NCI-H510A treated with DMSO at 0.1 percent for 48 hours (cell line): ENCODE data around the gene PHF20.
"Not testable (repeated sequence)": the region's sequence is repeated elsewhere in the genome, so short reads cannot be mapped to it uniquely, and the experiment has no call there.

Source experiments
- DNase-seq: peaks from one replicate; lab custom pipeline; 2025; lab: John Stamatoyannopoulos, UW

Gene PHF20

DNA sequence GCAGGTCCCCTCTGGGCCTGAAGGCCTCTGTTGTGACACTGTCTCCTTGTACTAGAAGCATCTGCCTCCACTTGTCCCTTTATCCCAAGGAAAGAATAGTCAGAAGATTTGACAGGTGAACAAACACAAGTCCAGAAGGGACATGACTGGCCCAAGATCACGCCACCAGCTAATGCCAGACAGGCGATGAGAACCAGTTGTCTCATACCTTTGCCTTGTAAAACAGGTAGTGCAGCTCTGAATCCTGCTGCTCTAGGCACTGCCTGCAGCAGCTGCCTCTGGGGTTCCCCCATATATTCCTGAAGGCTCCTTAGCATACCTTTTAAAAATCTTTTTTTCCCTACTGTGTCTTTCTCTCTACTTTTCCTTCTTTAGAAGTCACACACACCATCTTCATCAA is 157.5 kb downstream of the PHF20 start:
- no peak for DNase-seq

DNA sequence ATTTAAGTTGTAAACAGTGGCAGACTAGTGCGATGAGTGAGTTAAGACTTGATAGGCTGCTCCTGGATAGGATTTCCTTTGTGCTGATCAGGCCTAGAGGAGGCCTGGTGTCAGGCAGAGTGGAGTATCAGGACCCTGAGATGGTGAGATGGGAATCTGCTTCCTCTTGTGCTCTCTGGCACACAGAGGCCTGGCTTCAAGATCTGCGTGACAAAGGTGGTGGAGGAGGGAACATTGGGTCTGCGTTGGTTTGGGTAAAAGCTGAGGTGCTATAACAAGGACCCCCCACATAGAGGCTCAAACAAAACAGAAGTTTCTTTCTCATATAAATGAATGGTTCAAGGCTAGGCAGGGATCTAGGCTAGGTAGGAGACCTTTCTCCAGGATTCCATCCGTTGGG is 162.2 kb downstream of the PHF20 start:
- no peak for DNase-seq

DNA sequence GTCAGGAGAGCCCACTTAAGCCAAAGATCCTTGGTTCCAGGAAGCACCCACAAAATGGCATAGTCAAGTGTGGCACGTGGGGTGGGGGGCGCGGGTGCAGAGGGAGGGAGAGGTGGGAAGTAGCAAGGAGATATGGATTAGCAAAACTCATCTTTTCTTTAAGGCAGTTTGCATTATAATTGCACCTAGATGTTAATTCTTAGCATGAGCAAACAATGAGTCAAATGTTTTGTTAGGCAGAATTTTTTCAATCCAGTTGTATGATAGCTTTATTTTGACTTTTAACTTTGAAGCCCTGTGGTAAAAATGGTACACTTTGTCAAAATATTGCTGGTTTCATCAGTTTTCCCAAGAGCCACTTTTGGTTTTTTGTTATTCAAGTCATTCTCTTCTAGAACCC is 167.4 kb downstream of the PHF20 start:
- no peak for DNase-seq

DNA sequence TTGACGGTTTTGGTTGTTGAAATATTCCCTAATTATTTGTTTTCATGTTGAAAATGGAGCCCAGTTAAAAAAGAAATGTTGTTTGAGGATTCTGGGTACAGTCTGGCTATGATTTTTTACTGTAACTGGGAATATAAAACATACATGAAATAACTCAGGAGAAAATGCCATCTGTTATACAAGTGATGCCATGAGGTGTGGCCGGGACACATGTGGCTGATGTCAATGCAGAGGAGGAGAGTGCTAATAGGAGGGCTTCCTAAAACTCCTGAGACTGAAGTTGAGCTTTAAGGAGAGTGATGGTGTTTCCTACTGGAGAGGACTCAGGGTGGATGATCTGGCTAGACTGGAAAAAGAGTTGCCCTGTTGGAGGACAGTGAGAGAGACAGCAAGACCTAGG is 169.8 kb downstream of the PHF20 start:
- no peak for DNase-seq

DNA sequence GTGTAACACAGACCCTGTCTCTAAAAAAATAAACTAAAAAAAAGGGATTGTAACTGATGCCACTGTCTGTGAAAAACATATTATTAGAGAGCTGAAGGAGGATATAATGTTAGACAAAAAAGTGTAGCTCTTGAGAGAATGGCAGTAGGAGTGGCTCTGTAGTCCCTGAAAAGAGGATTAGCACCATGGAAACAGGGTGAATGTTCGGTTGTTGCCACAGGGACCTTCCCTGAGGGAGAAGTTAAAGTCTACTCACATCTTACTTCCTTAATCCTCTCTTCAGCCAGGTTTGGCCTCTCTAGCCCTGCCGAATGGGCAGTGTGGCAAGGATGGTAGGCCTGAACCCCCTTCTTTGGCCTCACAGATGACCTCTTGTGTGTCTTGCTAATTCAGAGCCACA is 170.4 kb downstream of the PHF20 start:
- no peak for DNase-seq

DNA sequence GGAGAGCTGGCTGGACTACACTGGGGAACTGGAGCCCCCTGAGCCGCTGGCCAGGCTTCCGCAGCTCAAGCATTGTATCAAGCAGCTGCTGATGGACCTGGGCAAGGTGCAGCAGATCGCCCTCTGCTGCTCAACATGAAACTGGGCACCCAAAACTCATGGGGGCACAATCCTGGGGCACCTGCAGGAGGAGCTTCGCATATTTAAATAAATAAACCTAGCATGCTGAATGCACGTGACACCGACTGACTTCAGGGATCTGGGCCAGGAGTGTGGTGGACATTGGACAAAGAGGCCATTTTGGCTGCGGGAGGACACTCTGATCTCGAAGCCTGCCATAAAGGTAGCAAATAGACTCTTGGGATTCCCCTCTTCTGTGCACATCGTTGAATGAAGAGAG is 175.7 kb downstream of the PHF20 start:
- peak; percentile 42 for DNase-seq

DNA sequence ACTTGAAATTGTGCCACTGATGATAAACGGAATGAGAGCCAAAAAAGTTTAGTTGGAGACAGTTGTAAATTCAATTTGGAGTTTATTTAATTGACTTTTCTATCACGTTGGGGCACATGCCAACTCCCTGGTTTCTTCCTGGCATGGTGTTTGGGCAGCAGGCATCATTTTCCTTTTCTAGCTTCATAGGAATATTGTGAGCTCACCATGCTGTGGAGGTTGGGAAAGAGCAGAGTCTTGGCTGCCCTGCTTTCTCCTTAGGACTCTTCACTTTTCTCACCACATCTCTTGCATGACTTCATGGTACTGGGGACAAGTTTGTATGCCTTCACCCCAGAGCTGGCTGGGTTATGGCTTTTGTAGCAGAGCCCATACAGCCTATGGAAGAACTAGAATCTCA is 176.1 kb downstream of the PHF20 start:
- no peak for DNase-seq

DNA sequence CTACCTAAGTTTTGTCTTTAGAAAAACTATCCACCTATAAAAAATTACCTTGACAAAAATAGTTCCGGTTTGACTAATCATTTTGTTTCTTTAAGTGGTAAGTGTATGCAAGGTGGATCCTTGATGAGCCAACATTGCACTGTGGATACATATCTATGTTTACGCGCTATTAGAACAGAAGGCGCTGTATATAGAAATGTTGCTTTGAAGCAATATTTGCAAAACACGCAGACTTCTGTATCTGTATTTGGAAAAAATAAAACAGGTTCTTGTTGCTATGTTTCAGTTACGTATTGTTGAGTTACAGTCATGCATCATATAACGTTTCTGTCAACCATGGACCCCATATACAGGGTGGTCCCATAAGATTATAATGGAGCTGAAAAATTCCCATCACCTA is 178.3 kb downstream of the PHF20 start:
- no peak for DNase-seq

DNA sequence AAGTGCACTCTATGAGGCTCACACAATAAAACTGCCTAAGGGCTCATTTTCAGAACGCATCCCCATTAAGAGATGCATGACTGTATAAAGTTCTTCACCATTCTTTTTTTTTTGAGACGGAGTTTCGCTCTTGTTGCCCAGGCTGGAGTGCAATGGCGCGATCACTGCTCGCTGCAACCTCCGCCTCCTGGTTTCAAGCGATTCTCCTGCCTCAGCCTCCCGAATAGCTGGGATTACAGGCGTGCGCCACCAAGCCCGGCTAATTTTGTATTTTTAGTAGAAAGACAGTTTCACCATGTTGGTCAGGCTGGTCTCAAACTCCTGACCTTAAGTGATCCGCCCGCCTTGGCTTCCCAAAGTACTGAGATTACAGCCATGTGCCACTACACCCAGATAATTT is 180.3 kb downstream of the PHF20 start:
- DNase-seq: not testable (repeated sequence)

DNA sequence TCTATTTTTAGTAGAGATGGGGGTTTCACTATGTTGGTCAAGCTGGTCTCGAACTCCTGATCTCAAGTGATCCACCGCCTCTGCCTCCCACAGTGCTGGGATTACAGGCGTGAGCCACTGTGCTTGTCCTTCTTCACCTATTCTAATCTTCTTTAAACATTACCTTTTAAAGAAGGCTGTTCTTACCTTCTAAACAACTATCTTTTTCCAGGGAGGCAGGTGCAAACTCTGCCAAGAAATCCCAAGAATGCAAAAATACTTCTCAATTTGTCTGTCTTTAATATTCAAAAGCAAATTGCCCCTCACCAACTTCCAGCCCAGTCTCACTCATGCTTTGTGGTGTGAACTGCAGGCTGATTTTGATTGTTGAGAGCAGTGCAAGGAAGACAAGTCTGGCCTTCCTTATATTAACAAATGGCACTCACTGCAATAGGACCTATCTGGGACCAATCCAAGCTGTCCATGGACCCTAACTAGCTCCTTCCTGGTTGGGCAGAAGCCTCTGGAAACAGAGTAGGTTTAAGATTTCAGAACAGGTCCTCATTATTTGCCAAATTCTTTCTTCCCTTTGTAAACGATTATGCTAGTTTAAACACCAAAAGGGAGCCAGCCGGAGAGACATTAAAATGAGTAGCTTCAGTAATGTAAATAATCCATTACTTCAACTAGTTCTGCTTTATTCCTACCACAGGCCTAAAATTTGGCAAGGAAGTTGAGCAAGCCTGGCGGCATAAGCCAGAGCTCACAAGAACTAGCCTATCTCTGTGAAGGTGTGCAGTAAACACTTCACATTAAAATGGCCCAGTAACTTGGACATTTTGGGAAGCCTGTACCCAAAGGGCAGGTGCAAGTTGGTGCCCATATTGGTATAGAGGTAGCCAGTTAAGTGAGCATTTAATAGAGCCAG is 180.9 kb downstream of the PHF20 start:
- DNase-seq: no peak

DNA sequence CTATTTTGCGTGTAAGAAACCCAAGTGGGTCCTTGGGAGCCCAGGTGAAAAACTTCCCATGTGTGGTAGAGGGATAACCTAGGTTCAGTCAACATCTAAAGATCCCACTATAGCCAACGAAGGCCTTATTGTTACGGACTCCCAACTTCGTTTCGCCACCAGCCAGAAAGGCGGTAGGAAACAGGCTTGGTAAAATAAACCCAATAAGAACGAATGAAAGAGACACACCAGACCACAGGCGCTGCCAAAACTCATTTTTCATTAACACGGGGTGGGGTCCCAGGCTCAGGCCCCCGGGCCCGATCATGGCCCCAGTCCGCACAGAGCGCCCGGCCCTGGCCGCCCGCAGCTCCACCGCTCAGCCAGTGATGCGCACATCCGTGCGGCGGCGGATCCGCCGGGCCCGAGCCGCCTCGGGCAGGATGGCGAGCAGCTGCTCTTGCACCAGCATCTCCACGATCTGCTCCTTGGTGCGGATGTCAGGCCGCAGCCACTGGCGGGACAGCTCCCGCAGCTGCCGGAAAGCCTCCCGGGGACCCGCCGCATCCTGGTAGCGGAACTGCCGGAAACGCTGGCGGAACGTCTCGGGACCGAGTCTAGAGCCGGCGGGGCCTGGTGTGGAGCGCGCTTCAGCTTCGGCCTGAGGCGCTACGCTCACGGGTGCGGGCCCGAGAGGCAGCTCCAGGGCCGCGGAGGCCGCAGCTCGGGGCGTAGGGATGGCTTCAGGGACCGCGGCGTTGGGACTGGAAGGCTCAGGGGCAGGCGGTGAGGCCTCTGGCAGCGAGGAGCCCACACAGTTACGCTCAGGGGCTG is 181.8 kb downstream of the PHF20 start:
- no peak for DNase-seq

DNA sequence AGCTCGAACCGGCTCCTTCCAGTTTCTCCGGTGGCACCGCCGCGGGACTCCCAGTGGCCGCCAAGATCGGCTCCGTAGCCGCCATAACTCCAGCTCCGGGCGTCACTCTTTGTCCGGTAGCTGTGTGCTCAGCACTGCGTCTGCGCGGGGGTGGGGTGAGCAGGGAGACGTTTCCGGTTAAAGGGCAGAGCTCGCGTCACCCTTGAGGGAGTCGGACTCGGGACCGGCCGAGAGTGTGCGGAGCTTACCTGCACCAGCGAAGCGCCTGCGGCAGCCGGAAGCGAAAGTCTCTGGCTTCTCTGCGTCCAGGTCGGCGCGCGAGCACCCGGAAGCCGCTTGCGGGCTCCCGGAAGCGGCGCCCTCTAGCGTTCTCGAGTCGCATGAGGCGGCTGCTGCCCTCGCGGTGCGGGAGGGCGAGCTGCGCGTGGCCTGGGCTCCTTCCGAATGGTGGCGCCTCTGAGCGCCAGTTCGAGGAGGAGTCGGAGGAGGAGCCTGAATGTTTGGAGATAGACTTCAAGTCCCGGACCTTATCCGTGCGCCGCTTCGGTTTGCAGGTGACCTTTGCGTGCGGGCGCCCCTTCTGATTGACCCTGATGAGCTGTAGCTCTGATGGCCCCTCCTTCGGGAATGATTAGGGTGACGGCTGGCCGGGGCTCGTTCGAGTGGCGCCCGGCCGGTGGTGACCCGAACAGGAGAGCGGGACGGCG is 182.5 kb downstream of the PHF20 start, which contains the start of gene SCAND1:
Gene SCAND1 (minus strand): TSS at position 303 of the 707 bp plus-strand sequence. CDS start 218 bp downstream, at position 85.
- peak; percentile 96 for DNase-seq

DNA sequence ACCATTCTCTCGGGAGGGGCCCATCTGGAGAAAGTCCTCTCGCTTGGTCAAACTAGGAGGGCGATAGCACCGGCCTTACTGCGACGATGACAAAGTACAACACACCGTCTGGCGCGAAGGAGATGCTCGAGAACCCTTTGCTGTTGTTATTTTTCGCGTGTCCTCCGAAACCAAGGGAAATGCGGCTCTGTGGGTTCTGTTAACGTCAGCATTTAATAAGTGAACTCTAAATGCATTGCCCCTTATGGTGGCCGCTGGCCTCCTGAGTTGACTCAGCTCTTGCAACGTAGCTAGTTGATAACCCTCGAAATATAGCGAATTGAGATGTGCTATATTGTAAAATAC is 183.1 kb downstream of the PHF20 start:
- peak; percentile 46 for DNase-seq

DNA sequence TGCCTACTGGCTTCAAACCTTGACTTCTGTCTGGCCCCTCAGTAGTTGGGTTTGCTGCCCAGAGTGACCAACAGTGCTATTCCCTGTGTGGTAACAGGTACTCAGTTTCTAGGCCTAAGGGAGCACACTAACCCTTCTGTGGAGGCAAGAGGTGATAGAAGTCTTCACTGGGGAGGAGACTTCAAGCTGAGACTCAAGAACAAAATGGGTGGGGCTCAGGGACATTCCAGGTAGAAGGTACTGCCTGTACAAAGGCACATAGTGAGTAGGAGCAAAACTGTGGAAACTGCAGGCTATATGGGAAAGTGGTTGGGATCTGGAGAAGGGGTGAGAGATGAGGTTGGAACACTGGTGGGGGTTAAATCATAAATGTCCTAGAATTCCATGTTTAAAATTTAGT is 184.8 kb downstream of the PHF20 start:
- DNase-seq: no peak

DNA sequence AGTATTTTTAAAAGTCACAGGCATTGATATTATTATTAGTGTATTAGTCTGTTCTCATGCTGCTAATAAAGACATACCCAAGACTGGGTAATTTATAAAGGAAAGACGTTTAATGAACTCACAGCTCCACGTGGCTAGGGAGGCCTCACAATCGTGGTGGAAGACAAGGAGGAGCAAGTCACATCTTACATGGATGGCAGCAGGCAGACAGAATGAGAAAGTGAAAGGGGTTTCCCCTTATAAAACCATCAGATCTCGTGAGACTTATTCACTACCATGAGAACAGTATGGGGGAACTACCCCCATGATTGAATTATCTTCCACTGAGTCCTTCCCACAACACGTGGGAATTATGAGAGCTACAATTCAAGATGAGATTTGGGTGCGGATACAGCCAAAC is 187.5 kb downstream of the PHF20 start:
- not testable (repeated sequence) for DNase-seq

DNA sequence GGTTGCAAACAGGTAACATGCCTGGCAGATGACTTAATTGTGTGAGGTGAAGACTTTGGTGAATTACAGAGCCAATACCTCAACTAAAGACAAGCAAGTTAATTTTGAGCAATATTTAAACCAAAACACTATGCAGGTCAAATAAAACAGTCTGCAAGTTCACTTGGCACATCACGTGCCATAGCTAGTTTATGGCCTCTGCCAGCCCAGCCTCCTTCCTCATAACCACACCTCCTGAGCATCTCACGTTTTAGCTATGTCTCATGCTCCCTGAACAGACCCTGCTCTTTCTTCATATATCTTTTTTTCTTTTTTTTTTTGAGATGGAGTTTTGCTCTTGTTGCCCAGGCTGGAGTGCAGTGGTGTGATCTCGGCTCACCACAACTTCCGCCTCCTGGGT is 192.1 kb downstream of the PHF20 start:
- no peak for DNase-seq

DNA sequence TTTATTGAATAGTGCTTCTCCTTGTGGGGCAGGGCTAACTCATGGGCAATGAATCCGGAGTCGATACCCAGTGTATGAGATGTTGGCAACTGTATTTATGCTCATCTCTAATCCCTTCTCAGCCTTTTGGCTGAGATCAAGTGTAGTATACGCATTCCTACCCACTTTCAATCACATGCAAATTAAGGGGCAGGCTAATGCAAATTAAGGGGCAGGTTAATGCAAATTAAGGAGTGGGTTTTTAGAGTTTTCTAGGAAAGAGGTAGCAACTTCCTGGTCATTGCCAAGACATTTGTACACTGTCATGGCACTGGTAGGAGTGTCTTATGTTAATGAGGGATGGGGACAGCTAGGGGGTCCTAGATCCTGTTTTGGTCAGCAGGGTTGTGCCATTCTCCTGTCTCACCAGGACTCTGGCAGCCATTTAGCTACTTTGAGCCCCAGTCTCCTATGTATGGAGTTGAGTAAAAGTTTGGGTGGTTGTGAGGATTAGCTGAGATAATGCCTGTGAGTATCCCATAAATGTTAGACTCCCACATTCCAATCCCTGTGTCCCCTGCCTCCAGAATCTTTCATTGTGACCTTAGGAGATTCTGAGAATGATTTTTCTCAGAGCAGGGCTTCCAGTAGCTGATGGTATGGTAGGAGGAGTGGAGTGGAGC is 196.3 kb downstream of the PHF20 start, which contains the start of gene CNBD2:
Gene CNBD2 (plus strand): TSS at position 612 of the 662 bp plus-strand sequence. CDS start 173 bp downstream, outside the sequence.
- no peak for DNase-seq

DNA sequence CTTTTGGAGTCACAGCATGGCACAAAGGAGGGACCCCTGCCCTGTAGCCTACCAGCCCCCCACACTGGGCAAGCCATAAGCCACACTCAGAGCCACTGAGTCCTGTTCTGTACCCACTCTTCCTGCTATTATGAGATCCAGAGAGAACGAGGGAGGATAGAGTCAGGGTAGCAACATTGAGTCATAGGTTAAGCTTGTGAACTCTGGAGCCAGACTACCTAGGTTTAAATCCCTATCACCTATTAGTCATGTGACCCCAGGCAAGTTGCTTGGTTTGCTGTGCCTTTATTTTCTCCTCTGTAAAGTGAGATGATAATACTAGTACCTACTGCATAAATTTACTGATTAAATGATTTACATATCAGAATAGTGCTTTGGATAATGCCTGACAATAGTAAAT is 197.1 kb downstream of the PHF20 start:
- no peak for DNase-seq

DNA sequence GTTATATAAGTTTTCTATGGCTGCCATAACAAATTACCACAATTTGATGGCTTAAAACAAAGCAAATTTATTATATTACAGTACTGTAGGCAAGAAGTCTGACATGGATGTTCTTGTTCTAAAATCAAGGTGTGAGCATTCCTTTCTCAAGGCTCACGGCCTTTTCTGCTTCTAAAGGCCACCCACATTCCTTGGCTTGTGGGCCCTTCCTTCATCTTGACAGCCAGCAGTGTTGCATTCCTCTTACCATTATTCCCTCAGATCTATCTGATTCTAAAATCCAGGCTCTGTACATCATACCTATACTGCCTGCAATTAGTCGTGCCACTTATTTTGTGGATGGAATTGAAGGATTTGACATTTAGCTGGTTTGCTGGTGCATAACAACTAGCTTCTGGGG is 200.2 kb downstream of the PHF20 start:
- DNase-seq: no peak

DNA sequence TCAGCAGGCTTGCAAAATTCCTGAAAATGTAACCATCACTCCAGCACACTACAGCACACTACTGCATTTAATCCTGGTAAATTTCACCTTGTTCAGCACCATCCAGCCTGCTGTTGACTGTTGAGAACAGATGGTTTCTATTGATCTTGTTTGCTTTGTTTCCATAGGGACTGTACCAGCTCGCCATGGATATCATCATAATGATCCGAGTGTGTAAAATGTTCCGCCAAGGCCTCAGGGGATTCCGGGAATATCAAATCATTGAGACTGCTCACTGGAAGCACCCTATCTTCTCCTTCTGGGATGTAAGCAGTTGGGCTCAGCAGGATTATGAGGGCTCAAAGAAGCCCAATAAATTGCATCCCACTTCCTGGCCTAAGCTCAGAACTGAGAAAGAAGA is 200.6 kb downstream of the PHF20 start:
- DNase-seq: no peak

DNA sequence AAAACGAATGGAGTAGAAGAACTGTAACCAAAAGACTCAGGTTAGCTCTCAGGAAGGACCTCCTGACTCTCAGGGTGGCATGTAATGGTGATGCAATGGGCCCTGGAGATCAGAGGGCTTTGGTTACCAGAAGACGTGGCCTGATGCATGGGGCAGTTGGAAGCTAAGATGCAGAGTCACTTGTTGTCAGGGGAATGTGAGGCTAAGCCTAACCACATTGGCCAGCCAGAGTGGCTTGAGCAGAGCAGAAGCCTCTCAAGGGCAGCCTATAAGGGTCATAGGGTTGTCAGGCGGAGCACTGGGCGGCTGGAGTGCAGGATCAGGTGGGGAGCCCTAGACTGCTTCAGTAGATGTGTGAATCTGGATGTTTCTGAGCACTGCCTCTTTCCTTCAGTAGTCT is 202.4 kb downstream of the PHF20 start:
- no peak for DNase-seq
